GM19452 (cell line): ENCODE results near the gene WNT8B.

Source experiments
- ATAC-seq: cut with Tn5 transposase; IDR thresholded peaks from one replicate; pipeline ENCODE4 v1.9.1; 2021; ENCODE audit not compliant: unreplicated experiment

WNT8B gene, protein sequence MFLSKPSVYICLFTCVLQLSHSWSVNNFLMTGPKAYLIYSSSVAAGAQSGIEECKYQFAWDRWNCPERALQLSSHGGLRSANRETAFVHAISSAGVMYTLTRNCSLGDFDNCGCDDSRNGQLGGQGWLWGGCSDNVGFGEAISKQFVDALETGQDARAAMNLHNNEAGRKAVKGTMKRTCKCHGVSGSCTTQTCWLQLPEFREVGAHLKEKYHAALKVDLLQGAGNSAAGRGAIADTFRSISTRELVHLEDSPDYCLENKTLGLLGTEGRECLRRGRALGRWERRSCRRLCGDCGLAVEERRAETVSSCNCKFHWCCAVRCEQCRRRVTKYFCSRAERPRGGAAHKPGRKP

DNA sequence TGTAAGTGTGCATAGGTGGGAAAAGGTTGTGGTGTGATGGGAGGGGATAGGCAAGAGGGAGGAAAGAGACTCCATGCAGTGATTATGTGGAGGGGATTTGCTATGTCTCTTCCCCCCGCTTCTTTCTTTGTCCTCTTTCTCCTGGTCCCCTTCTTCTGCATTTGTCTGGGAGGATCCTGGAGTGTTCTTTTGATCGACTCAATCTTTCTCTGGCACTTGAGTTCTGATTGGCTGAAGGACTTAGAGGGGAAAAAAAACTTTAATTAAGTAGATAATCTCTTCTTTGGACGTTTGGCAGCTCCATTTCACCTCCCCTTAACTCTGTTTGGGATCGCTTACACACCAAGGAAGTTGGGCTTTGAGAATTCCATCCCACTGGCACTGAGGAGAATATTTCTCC is at the start of gene WNT8B:
Gene WNT8B, plus strand, starts transcription at position 301 of the 400 bp plus-strand sequence. CDS start 160 bp downstream, outside the sequence.
- ATAC-seq = no peak

GRCh38 chr10:100413173-100413572 is 49.6 kb upstream of the WNT8B start:
- no peak for ATAC-seq

DNA sequence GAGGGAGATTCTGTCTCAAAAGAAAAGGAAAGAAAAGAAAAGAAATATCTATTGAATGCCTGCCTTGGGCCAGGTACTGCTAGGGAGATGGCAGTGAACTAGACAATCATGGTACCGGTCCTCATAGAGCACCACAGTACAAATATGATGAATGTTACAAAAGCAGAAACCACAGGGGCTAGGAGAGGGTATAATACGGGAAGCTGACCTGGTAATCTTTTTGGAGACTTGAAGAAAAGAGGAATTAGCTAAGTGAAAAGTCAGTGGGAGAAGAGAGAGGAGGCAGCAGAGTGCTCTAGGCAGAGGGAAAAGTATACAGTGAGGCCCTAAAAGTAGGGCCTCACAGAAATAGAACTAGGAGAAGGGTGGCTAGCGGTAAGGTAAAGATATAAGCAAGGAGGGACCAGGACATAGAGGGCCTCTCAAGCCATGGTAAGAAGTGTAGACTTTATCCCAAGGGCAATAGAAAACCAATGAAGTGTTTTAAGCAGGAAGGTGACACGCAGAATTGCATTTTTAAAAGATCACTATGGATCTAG is 42.8 kb upstream of the WNT8B start:
- ATAC-seq = no peak

- no peak for ATAC-seq
Observed at GRCh38 chr10:100427374-100427773, 35.4 kb upstream of the WNT8B start.

DNA sequence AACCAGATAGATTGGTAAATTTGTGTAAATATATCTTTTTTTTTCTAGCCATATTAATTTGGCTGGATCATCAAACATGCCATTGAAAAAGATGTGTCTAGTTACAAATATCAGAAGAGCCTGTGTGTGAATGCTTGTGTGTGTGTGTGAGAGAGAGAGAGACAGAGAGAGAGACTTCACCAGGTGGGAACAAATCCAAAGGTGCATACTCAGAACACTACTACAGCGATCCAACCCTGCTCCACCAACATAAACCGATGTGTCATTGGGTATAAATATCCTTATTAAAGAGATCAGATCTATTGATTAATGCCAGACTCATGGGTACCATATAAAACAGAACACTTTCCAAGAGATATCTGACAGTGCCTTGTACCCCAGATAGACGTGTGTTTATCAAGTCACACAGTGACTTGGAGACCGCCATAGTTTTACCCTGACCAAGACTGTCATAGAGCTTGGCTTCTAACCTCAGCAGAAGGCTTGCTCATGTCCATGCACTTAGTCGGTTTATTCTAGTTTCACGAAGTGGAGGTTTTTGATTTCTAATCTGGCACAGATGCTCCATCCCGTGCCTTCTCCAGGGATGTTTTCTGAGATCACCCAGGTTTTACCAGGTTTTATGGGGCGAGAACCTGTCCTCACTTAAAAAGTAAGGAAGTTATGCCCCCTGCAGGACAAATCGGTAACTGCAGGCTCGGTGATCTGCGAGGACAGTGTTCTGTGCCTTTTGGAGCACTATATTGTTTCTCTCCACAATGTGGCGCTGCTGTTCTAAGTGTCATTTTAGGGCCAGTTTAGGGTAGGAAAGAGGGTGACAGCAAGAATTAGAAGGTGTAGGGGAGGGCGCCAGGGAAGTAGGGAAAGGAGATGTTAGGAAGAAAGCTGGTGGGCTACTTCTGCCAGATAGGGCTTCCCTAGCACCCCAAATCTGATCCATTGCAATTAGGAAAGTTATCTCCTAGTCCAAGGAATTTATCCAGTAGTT is 29.3 kb upstream of the WNT8B start:
- no peak for ATAC-seq

DNA sequence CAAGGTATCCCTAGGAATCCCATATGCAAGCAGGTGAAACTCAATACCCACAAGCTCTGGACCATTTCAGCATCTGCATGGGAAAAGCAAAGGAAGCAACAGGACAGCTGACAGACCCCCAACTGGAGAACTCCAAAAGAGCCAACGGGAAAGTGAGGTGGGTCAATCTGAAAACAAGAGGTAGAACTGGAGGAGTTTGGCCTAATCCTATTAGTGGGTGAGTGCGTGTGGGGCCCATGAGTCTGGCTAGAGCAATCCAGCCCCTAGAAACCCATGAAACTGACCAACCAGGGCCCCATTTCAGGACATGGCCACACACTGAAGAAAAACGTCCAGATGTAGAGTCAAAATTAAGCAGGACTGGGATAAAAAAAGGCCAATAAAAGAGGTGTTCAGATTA is 26.6 kb upstream of the WNT8B start:
- ATAC-seq = no peak

DNA sequence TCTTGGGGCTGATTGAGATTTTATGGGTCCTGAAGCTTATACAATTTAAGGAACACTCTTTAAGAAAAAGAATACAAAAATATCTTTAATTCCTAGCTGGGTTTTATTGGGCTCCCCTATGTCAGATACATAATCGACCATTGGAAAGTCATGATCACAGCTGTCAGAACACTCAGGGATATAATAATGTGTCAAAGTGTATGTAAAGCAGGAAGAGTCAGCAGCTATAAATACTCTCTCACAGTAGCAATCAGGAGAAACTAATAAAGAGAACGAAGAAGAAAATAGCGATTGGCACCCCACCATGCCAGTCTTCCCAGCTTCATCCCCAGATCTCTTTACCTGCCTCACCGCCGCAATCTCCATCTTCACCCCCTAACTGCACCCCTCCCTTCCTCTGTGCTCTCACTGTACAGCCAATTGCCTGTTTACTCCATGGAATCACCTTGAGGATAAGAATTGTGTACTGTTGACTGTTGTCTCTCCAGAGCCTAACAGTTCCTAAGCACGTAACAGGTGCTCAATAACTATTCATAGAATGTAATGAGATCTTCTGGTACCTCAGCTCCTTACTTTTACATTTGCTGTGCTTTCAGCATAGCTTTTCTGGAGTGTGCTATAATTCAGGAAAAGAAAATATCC is 24.0 kb upstream of the WNT8B start:
- no peak for ATAC-seq

GRCh38 chr10:100442548-100442947 is 20.3 kb upstream of the WNT8B start:
- no peak for ATAC-seq

GRCh38 chr10:100446130-100446761 is 16.6 kb upstream of the WNT8B start:
- ATAC-seq = no peak

DNA sequence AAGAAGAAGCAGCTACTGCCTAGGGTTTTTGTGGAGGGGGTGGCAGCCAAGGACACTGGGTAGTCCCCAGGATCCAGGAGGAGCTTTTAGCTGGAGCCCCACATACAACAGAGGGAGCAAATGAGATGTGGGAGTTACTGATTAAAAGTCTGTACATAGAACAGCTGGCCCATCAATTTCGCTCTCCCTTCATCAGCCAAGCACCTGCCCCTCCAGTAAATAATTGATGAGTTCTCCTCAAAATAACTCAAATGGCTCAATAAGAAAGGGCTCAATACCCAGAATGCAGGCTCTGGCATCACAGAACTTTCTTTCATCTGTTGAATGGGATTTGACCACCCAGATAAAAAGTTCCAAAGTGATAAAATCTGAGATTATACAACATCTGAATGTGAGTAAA is 15.1 kb upstream of the WNT8B start:
- ATAC-seq = no peak

GRCh38 chr10:100448951-100449350 is 13.9 kb upstream of the WNT8B start:
- ATAC-seq = no peak

- no peak for ATAC-seq
Observed at GRCh38 chr10:100468322-100468721, 5.5 kb downstream of the WNT8B start.

GRCh38 chr10:100468978-100469377 is 6.2 kb downstream of the WNT8B start:
- no peak for ATAC-seq

DNA sequence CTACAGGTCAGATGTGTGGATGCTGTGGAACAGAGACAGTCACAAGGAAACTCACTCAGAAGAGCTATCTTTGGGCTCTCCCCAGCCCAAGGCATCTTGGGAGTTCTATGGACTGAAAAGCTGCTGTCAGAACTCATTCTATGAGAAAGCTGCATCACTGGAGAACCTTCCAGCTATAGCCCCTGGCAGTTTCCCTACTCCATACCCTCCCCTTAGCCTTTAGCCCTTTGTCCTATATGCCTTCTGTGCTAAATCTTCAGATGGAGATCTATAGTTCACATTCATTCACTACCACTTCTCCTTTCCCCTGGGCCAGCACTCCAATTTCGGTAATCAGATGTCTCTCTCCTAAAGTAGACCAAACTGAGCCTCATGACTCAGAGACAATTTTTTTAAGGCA is 6.9 kb downstream of the WNT8B start:
- no peak for ATAC-seq

DNA sequence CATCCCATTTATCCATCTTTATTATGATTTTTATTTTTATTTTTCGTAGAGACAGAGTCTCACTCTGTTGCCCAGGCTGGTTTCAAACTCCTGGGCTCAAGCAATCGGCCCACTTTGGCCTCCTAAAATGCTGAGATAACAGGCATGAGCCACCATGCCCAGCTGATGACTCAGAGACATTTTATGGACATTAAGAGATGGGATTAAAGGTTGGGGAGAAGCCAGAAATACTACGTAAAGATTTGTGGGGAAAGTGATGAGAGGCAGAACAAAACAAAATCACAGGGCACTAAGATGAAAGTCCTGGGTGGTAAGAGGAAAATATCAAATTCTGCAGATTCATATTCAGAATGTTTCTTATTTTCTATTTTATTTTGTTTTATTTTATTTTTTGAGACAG is 7.6 kb downstream of the WNT8B start:
- ATAC-seq = no peak

DNA sequence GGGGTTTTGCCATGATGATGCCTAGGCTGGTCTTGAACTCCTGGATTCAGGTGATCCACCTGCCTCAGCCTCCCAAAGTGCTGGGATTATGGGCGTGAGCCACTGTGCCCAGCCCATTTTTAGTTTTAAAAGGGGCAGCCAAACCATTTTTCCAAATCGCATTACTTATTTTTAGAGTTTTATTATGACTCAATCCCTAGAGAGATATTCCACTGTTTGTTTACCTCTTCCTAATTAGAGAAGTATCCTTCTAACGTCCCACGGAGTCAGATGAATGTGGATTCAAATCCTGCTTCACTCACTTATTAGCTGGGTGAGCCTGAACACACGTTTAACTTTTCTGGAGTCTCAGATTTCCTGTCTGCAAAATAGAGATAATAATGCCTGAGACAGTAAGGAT is 15.2 kb downstream of the WNT8B start:
- ATAC-seq = no peak

DNA sequence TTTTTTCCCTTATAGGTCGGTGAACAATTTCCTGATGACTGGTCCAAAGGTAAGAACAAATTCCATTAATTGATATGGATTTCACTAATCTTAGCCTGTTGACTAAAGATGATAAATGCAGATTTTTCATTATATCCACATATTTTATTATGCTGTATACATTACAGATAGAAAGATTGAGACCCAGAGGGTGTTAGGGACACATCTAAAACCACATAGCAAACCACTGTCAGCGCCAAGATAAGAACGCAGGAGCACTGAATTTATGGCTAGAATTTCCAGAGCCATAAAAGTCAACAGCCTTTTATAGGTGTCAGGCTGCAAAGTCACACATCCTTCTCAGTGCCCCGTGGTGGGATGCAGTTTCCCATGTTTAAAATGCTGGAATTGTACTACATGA is 16.2 kb downstream of the WNT8B start:
- no peak for ATAC-seq

- no peak for ATAC-seq
Observed at GRCh38 chr10:100480002-100480401, 17.2 kb downstream of the WNT8B start.

GRCh38 chr10:100481462-100482081 is 18.8 kb downstream of the WNT8B start:
- peak; percentile 97 for ATAC-seq

GRCh38 chr10:100482181-100482833 is 19.5 kb downstream of the WNT8B start:
- ATAC-seq = no peak
